GM19193 (cell line): ENCODE results near the gene WDR90.

Experiments
- POLR2A ChIP-seq: IDR thresholded peaks from 4 replicates; pipeline ENCODE4 v1.6.1; 2011; ENCODE audit not compliant: insufficient read depth, insufficient read length; ENCODE audit errors: extremely low read depth

The WDR90 gene

GRCh38 chr16:708019-708418 lies 58.9 kb downstream of the WDR90 start:
- no peak for TF ChIP-seq POLR2A

DNA sequence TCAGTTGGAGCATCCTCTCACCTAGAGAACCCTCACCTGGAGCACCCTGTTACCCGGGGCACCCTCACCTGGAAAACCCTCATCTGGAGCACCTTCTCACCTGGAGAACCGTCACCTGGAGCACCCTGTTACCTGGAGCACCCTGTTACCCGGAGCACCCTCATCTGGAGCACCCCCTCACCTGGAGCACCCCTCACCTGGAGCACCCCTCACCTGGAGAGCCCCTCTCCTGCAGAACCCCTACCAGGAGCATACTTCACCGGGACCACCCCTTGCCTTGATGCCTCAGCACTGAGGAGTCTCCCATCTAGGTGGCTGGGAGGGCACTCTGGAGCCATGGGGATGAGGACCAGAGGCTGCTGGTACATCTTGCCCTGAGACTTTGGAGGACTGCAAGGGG lies 59.8 kb downstream of the WDR90 start:
- TF ChIP-seq POLR2A = no peak

DNA sequence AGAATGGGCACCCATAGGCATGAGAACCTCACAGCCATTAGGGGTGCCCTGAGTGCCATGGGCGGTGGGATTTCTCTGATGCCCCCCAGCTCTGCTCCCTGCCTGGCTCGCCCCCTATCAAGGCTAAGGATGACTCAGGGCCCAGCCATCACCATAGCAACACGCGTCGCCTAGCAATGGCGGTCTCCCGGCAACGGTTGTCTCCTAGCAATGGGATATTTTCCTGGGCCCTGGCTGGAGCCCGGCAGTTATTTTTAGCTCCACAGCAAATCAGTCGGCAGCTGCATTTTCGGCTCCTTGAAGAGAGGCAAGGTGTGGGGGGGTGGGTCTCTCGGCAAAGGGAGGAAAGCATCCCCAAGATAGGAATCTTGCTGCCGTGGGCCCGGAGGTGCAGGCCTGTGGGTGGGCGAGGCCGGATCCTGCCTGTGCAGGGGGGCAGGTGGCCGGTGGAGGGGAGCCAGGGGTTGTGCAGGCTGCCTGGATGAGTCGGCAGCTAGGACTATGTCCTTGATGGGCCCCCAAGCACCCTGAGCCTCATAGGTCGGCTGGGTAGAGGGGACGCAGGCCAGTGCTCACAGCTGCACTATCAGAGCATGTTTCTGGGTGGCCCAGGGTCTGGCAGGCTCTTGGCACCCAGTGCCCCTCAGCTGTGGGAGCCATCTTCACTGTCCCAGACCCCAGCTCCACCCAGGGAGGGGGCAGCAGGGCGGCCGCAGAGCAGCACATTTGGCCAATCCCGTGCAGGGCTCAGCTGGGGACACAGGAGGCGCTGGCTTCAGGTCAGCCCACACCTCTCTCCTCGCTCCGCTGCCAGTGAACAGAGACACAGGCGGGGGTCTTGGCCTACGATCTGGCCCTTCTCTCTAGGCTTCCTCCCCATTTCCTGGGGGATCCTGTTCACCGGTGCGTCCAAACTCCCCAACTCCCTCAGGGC lies 60.7 kb downstream of the WDR90 start:
- TF ChIP-seq POLR2A = no peak

DNA sequence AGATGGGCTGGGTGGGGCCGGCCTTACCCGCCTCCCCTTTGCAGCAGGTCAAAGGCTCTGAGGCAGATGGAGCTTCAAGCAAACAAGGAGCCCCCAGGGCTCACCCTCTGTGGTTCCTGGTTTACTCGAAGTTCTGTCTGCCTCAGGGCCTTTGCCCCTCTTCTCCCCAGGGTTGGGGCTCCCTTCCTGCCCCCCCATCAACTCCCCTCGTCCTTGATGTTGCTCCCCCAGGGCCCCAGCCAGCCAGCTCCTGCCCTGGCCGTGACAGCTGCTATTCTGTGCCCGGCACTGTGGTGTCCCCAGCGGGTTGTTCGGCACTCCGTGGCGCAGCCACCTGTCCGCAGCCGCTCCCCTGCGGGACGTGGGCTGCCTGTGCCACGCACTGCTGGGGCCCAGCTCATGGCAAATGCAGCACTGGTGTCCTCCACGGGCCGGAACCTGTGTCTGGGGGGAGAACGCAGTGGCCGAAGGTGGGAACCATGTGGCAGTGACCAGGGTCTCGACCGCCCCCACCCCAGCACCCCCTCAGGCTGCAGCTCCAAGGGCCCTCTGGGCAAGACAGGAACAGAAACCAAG lies 61.4 kb downstream of the WDR90 start:
- no peak for TF ChIP-seq POLR2A

DNA sequence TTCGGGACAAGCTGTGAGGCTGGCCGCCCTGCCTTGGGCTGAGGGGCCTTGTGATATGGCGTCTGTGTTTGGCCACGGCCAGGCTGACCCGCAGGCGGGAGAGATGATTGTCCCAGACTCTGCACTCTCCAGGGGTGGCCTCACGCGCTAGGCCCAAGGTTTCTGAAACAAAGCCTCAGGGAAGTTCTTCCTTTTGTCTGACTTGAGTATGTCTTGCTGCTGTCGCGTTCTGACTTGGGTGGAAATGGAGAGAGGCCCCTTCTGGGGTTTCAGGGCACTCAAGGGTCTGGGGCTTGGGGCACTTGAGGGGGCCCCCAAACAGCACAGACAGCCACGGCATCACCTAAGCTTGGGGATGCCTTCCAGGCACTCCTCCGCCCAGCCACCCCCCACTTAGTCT lies 61.9 kb downstream of the WDR90 start:
- TF ChIP-seq POLR2A = no peak

DNA sequence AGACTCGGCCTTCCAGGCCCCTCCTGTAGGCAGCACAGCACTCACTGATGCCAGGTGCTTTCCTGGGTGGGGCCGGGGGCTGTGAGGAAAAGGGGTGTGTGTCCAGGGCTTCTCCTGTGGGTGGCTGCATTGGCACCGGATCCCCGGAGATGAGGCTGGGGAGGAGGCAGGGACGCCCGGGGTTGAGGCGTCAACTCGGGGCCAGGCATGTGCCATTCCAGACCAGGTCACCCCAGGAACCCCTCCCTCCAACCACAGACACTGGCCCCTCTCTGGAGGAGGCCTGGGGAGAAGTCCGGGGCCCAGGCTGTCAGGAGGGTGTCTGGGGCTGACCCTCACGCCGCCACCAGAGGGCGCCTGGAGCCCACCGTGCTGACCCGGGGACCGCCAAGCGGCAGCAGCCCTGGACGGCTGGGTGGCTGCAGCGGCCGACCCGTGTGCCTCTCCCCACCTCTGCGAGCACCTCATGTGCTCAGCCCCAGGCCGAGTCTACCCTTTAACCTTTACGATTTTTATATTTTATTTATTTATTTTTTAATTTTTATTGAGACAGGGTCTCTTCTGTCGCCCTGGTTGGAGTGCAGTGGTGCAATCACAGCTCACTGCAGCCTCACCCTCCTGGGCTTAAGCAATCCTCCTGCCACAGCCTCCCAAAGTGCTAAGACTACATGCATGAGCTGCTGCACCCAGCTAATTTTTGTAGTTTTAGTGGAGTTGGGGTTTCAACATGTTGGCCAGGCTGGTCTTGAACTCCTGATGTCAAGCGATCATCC lies 62.6 kb downstream of the WDR90 start:
- no peak for TF ChIP-seq POLR2A

GRCh38 chr16:714079-714478 lies 64.9 kb downstream of the WDR90 start:
- TF ChIP-seq POLR2A = no peak

- no peak for TF ChIP-seq POLR2A
These were observed 65.7 kb downstream of the WDR90 start, which contains the start of gene METRN for GRCh38 chr16:714558-715476. TSS of gene METRN (plus strand) at chr16:715118. CDS start at chr16:715290, 172 bp downstream.

DNA sequence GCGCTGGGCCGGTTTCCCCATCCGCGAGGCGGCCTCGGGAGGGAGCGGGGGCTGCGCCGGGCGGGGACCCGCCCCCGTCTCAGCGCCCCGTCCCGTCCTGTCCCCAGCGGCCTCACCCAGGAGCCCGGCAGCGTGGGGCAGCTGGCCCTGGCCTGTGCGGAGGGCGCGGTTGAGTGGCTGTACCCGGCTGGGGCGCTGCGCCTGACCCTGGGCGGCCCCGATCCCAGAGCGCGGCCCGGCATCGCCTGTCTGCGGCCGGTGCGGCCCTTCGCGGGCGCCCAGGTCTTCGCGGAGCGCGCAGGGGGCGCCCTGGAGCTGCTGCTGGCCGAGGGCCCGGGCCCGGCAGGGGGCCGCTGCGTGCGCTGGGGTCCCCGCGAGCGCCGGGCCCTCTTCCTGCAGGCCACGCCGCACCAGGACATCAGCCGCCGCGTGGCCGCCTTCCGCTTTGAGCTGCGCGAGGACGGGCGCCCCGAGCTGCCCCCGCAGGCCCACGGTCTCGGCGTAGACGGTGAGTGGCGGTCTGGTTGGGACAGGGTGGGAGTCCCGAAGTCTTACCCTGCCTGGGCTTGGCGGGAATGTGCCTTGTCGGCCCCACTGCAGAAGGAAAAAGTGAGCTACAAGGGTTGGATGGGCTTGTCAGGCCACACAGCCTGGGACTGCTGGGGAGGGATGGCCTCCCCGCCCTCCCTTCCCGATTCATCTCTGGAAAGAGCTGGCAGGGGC lies 66.5 kb downstream of the WDR90 start:
- TF ChIP-seq POLR2A = no peak

GRCh38 chr16:716200-716568 lies 67.0 kb downstream of the WDR90 start:
- TF ChIP-seq POLR2A = no peak

- TF ChIP-seq POLR2A = no peak
These were observed 67.7 kb downstream of the WDR90 start for GRCh38 chr16:716768-717325.
